HepG2 (cell line): ENCODE data around the gene TBX6. TPM values are rescaled to one million over a fixed set of nuclear protein-coding genes. Genes with fewer than 3 reads are reported as not detected.
A peak's percentile ranks its signal among the peaks of the same experiment; 100 is the strongest.

Experiments used
- ATF7 ChIP-seq, 2 experiments: fragments of 450-650 bp in 1 of 2; sonication (generic) in 1 of 2; formaldehyde crosslinking in 1 of 2; IDR thresholded peaks; 2 replicates each; pipeline versions ENCODE4 v1.4.0 to v1.6.1; 2016 to 2020; ENCODE audit warnings: antibody characterized with exemption in 1 of 2, mild to moderate bottlenecking in 1 of 2, missing genetic modification reagents in 1 of 2
- FOXO1 ChIP-seq: sonication (generic); formaldehyde crosslinking; IDR thresholded peaks from 2 replicates; pipeline ENCODE4 v1.4.0; 2020; ENCODE audit warnings: missing genetic modification reagents
- HDAC6 ChIP-seq: fragments of 200-600 bp; sonication (generic); IDR thresholded peaks from 2 replicates; pipeline ENCODE4 v1.7.0; 2017; ENCODE audit warnings: mild to moderate bottlenecking, antibody characterized with exemption, low read length, low read depth
- JDP2 ChIP-seq: sonication (generic); formaldehyde crosslinking; IDR thresholded peaks from 2 replicates; pipeline ENCODE4 v1.8.1; 2022; ENCODE audit warnings: missing genetic modification reagents, borderline replicate concordance
- JUNB ChIP-seq: sonication (generic); formaldehyde crosslinking; IDR thresholded peaks from 2 replicates; pipeline ENCODE4 v1.8.0; 2022; ENCODE audit warnings: missing genetic modification reagents, mild to moderate bottlenecking, borderline replicate concordance
- KAT2B ChIP-seq: fragments of 150-350 bp; IDR thresholded peaks from 2 replicates; pipeline ENCODE4 v1.6.1; 2014; ENCODE audit warnings: low read depth, low read length, borderline replicate concordance
- KDM3A ChIP-seq: IDR thresholded peaks from 2 replicates; pipeline ENCODE4 v1.6.1; 2018; ENCODE audit warnings: low read depth, missing compliant biosample characterization
- KLF9 ChIP-seq: IDR thresholded peaks from 2 replicates; pipeline ENCODE4 v1.6.1; 2016; ENCODE audit warnings: low read depth
- MBNL3 ChIP-seq: fragments of 250-450 bp; sonication (Bioruptor Pico); conservative IDR thresholded peaks from 2 replicates; pipeline ENCODE4 v1.8.0; 2022; ENCODE audit warnings: mild to moderate bottlenecking, inconsistent platforms
- MIER2 ChIP-seq: IDR thresholded peaks from 2 replicates; pipeline ENCODE4 v1.6.1; 2016; ENCODE audit warnings: missing biosample characterization, missing genetic modification reagents
- NCOA1 ChIP-seq: sonication (generic); formaldehyde crosslinking; IDR thresholded peaks from 2 replicates; pipeline ENCODE4 v1.9.0; 2021; ENCODE audit warnings: missing genetic modification reagents
- NR2F6 ChIP-seq, 2 experiments: IDR thresholded peaks; 2 replicates each; pipeline ENCODE4 v1.6.1; 2016; ENCODE audit warnings: antibody characterized with exemption in 1 of 2, mild to moderate bottlenecking in 1 of 2
- SMARCE1 ChIP-seq: fragments of 450-650 bp; IDR thresholded peaks from 2 replicates; pipeline ENCODE4 v1.6.1; 2017; ENCODE audit warnings: borderline replicate concordance
- SP140L ChIP-seq: sonication (generic); formaldehyde crosslinking; IDR thresholded peaks from 2 replicates; pipeline ENCODE4 v1.4.0; 2020; ENCODE audit warnings: missing genetic modification reagents, borderline replicate concordance
- ZC3H4 ChIP-seq: sonication (generic); formaldehyde crosslinking; IDR thresholded peaks from 2 replicates; pipeline ENCODE4 v1.4.0; 2020; ENCODE audit warnings: missing genetic modification reagents, borderline replicate concordance
- ZNF260 ChIP-seq: sonication (generic); formaldehyde crosslinking; IDR thresholded peaks from 2 replicates; pipeline ENCODE4 v1.4.0; 2020; ENCODE audit warnings: missing genetic modification reagents, low read depth, mild to moderate bottlenecking, borderline replicate concordance
- ZNF430 ChIP-seq: sonication (generic); formaldehyde crosslinking; IDR thresholded peaks from 2 replicates; pipeline ENCODE4 v1.9.0; 2021; ENCODE audit warnings: mild to moderate bottlenecking, missing genetic modification reagents
- ZNF546 ChIP-seq: sonication (generic); formaldehyde crosslinking; conservative IDR thresholded peaks from 2 replicates; pipeline ENCODE4 v1.8.1; 2023; ENCODE audit warnings: mild to moderate bottlenecking, missing genetic modification reagents
- ZNF564 ChIP-seq: sonication (generic); formaldehyde crosslinking; IDR thresholded peaks from 2 replicates; pipeline ENCODE4 v1.8.1; 2023; ENCODE audit warnings: mild to moderate bottlenecking, missing genetic modification reagents
- ZNF615 ChIP-seq: sonication (generic); formaldehyde crosslinking; IDR thresholded peaks from 2 replicates; pipeline ENCODE4 v1.5.0; 2020; ENCODE audit warnings: mild to moderate bottlenecking, missing genetic modification reagents, borderline replicate concordance
- ZNF619 ChIP-seq: sonication (generic); formaldehyde crosslinking; IDR thresholded peaks from 2 replicates; pipeline ENCODE4 v1.4.0; 2020; ENCODE audit warnings: mild to moderate bottlenecking, missing genetic modification reagents
- ZSCAN25 ChIP-seq: sonication (generic); formaldehyde crosslinking; IDR thresholded peaks from 2 replicates; pipeline ENCODE4 v1.8.0; 2022; ENCODE audit warnings: mild to moderate bottlenecking, missing genetic modification reagents
- polyA plus RNA-seq, 8 experiments: library from polyadenylated mRNA; depleted of rRNA in 3 of 8; stranded (reverse) in 7 of 8; unstranded in 1 of 8; fragments of >200 nt; fragmentation: Illumina TruSeq in 4 of 8; extraction: Trizol in 4 of 8; gene quantifications; 2 replicates each; pipeline versions ENCODE4 v1.2.1 to v1.2.3, GENCODE V29; 2011 to 2016; ENCODE audit warnings: low read depth in 4 of 8, missing spikeins in 1 of 8, mixed read lengths in 1 of 8; ENCODE audit not compliant: insufficient read depth in 1 of 8
- total RNA-seq, 5 experiments: library from RNA; depleted of rRNA; stranded (reverse); fragments of >200 nt; fragmentation: Illumina TruSeq; extraction: Trizol; gene quantifications; 2 replicates each; pipeline ENCODE4 v1.2.3, GENCODE V29; 2016; ENCODE audit warnings: low read depth in 1 of 5
- TF ChIP-seq, protein P1 (sequence below): sonication (generic); formaldehyde crosslinking; IDR thresholded peaks from 2 replicates; pipeline ENCODE4 v1.8.0; 2023; ENCODE audit warnings: mild to moderate bottlenecking, missing genetic modification reagents
- TF ChIP-seq, protein P2 (sequence below): sonication (generic); formaldehyde crosslinking; IDR thresholded peaks from 2 replicates; pipeline ENCODE4 v1.8.0; 2022; ENCODE audit warnings: mild to moderate bottlenecking, missing genetic modification reagents, moderate library complexity
- TF ChIP-seq, protein P3 (sequence below): sonication (generic); formaldehyde crosslinking; IDR thresholded peaks from 2 replicates; pipeline ENCODE4 v1.4.0; 2020; ENCODE audit warnings: mild to moderate bottlenecking, missing genetic modification reagents, borderline replicate concordance

Gene TBX6
- total and polyA plus RNA-seq, 2 of the 13 experiments (the other 11 are each of a cell fraction or from before 2014, with no cell fraction given): 0.24 to 0.42 TPM

DNA sequence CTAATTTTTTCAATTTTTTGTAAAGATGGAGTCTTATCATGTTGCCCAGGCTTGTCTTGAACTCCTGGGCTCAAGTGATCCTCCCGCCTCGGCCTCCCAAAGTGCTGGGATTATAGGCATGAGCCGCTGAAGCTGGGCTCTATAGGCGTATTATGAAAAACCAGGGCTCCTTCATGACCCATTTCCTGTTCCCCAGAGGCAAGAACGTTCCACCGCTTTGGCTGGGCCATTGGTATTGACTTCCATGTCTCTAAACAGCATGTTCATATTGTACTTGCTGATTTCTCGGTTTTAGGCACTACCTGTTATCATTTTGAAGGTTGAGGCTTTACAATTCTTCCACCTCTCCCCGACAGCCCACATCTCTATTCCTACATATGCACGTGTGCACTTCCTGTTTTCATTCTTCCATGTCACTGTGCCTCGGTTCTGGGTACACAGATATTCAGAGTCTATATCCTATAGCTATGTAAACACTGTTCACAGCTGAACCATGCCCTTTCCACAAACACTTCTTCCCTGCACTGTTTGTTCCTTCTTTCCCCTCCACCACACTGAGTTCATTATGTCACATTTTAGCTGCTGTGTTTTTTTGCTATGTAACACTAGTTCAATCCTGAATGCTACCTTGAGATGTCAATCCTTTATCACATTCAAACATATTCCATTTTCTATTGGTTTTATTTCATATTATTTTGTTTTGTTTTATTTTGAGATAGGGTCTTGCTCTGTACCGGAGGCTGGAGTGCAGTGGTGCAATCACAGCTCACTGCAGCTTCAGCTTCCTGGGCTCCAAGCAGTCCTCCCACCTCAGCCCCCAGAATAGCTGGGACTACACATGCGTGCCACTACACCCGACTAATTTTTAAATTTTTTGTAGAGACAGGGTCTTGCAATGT lies 48.1 kb upstream of the TBX6 start (continued):
- no peak for TF ChIP-seq ZNF564 (CRISPR knock-in tag)
- TF ChIP-seq ZNF260: no peak
- TF ChIP-seq SMARCE1: no peak
- 0 out of 2 replicates have a peak, but pooled peaks have one; percentile 24 for TF ChIP-seq ZC3H4 (CRISPR knock-in tag)
- peak; percentile 61; the same call in 1 of the 2 replicates for TF ChIP-seq JUNB (CRISPR knock-in tag)
- peak; percentile 22; the same call in 1 of the 2 replicates for TF ChIP-seq JDP2 (CRISPR knock-in tag)
- no peak for TF ChIP-seq ZNF619 (CRISPR knock-in tag)
- no peak for TF ChIP-seq HDAC6
- TF ChIP-seq KDM3A: peak; percentile 67; the same call in 1 of the 2 replicates
- TF ChIP-seq KAT2B: no peak
- TF ChIP-seq SP140L (CRISPR knock-in tag): peak; percentile 89; the same call in 1 of the 2 replicates
- TF ChIP-seq NCOA1 (CRISPR knock-in tag): peak; percentile 95
- peak; percentile 49 for TF ChIP-seq ZNF430 (CRISPR knock-in tag)
- 0 out of 2 replicates have a peak, but pooled peaks have one; percentile 46 for TF ChIP-seq ZNF615 (CRISPR knock-in tag)
- TF ChIP-seq KLF9: peak; percentile 50; the same call in 1 of the 2 replicates
- peak; percentile 96 for TF ChIP-seq ZSCAN25 (CRISPR knock-in tag)
- TF ChIP-seq, protein P1, sequence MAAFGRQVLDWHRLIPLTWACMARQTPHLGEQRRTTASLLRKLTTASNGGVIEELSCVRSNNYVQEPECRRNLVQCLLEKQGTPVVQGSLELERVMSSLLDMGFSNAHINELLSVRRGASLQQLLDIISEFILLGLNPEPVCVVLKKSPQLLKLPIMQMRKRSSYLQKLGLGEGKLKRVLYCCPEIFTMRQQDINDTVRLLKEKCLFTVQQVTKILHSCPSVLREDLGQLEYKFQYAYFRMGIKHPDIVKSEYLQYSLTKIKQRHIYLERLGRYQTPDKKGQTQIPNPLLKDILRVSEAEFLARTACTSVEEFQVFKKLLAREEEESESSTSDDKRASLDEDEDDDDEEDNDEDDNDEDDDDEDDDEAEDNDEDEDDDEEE (CRISPR knock-in tag): peak; percentile 23; the same call in 1 of the 2 replicates
- peak; percentile 89 for TF ChIP-seq NR2F6 (IDR thresholded peaks at IDR 0.05)
- TF ChIP-seq NR2F6 (CRISPR knock-in tag; IDR thresholded peaks at IDR 0.05): peak; percentile 97
- no peak for TF ChIP-seq MBNL3
- peak; percentile 72; the same call in 1 of the 2 replicates for TF ChIP-seq ATF7 (IDR thresholded peaks at IDR 0.05)
- no peak; the same call in 1 of the 2 replicates for TF ChIP-seq ATF7 (CRISPR knock-in tag; IDR thresholded peaks at IDR 0.05)
- peak; percentile 61; the same call in 1 of the 2 replicates for TF ChIP-seq MIER2 (CRISPR knock-in tag)
- TF ChIP-seq ZNF546 (CRISPR knock-in tag): 0 out of 2 replicates have a peak, but pooled peaks have one; percentile 21
- TF ChIP-seq, protein P2, sequence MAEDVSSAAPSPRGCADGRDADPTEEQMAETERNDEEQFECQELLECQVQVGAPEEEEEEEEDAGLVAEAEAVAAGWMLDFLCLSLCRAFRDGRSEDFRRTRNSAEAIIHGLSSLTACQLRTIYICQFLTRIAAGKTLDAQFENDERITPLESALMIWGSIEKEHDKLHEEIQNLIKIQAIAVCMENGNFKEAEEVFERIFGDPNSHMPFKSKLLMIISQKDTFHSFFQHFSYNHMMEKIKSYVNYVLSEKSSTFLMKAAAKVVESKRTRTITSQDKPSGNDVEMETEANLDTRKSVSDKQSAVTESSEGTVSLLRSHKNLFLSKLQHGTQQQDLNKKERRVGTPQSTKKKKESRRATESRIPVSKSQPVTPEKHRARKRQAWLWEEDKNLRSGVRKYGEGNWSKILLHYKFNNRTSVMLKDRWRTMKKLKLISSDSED: no peak
- peak; percentile 100 for TF ChIP-seq FOXO1
- TF ChIP-seq, protein P3, sequence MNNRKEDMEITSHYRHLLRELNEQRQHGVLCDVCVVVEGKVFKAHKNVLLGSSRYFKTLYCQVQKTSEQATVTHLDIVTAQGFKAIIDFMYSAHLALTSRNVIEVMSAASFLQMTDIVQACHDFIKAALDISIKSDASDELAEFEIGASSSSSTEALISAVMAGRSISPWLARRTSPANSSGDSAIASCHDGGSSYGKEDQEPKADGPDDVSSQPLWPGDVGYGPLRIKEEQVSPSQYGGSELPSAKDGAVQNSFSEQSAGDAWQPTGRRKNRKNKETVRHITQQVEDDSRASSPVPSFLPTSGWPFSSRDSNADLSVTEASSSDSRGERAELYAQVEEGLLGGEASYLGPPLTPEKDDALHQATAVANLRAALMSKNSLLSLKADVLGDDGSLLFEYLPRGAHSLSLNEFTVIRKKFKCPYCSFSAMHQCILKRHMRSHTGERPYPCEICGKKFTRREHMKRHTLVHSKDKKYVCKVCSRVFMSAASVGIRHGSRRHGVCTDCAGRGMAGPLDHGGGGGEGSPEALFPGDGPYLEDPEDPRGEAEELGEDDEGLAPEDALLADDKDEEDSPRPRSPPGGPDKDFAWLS (CRISPR knock-in tag): no peak
